HepG2 (cell line): ENCODE measurements around the gene SETD1A. TPM values are rescaled to one million over a fixed set of nuclear protein-coding genes. Genes with fewer than 3 reads are reported as not detected.

Experiments used
- CEBPG ChIP-seq: IDR thresholded peaks from 2 replicates; pipeline ENCODE4 v1.6.1; 2016
- GTF2F1 ChIP-seq: fragments of 150-350 bp; IDR thresholded peaks from 2 replicates; pipeline ENCODE4 v1.6.1; 2014; ENCODE audit warnings: low read length
- KAT8 ChIP-seq: IDR thresholded peaks from 2 replicates; pipeline ENCODE4 v1.6.1; 2016; ENCODE audit warnings: missing genetic modification reagents, missing compliant biosample characterization
- PHF8 ChIP-seq: sonication (generic); formaldehyde crosslinking; IDR thresholded peaks from 2 replicates; pipeline ENCODE4 v1.5.0; 2020; ENCODE audit warnings: missing genetic modification reagents
- REL ChIP-seq: sonication (generic); formaldehyde crosslinking; conservative IDR thresholded peaks from 2 replicates; pipeline ENCODE4 v1.8.0; 2022; ENCODE audit warnings: mild to moderate bottlenecking, missing genetic modification reagents, moderate library complexity
- ZNF232 ChIP-seq: sonication (generic); formaldehyde crosslinking; IDR thresholded peaks from 2 replicates; pipeline ENCODE4 v1.4.0; 2020; ENCODE audit warnings: missing genetic modification reagents, borderline replicate concordance
- ZNF496 ChIP-seq: sonication (generic); formaldehyde crosslinking; IDR thresholded peaks from 2 replicates; pipeline ENCODE4 v1.8.1; 2023; ENCODE audit warnings: mild to moderate bottlenecking, moderate library complexity, missing genetic modification reagents; ENCODE audit not compliant: insufficient replicate concordance
- ZNF543 ChIP-seq: sonication (generic); formaldehyde crosslinking; IDR thresholded peaks from 2 replicates; pipeline ENCODE4 v1.4.0; 2020; ENCODE audit warnings: mild to moderate bottlenecking, missing genetic modification reagents
- ZNF713 ChIP-seq: sonication (generic); formaldehyde crosslinking; IDR thresholded peaks from 2 replicates; pipeline ENCODE4 v1.4.0; 2020; ENCODE audit warnings: mild to moderate bottlenecking, missing genetic modification reagents
- ZNF737 ChIP-seq: sonication (generic); formaldehyde crosslinking; IDR thresholded peaks from 2 replicates; pipeline ENCODE4 v1.5.0; 2020; ENCODE audit warnings: missing genetic modification reagents, mild to moderate bottlenecking, borderline replicate concordance
- ZNF839 ChIP-seq: sonication (generic); formaldehyde crosslinking; IDR thresholded peaks from 2 replicates; pipeline ENCODE4 v1.4.0; 2020; ENCODE audit warnings: missing genetic modification reagents, mild to moderate bottlenecking, borderline replicate concordance
- polyA plus RNA-seq, 8 experiments: library from polyadenylated mRNA; depleted of rRNA in 3 of 8; stranded (reverse) in 7 of 8; unstranded in 1 of 8; fragments of >200 nt; fragmentation: Illumina TruSeq in 4 of 8; extraction: Trizol in 4 of 8; gene quantifications; 2 replicates each; pipeline versions ENCODE4 v1.2.1 to v1.2.3, GENCODE V29; 2011 to 2016; ENCODE audit warnings: low read depth in 4 of 8, missing spikeins in 1 of 8, mixed read lengths in 1 of 8; ENCODE audit not compliant: insufficient read depth in 1 of 8
- total RNA-seq, 5 experiments: library from RNA; depleted of rRNA; stranded (reverse); fragments of >200 nt; fragmentation: Illumina TruSeq; extraction: Trizol; gene quantifications; 2 replicates each; pipeline ENCODE4 v1.2.3, GENCODE V29; 2016; ENCODE audit warnings: low read depth in 1 of 5
- TF ChIP-seq, protein P1 (sequence below): sonication (generic); formaldehyde crosslinking; IDR thresholded peaks from 2 replicates; pipeline ENCODE4 v1.4.0; 2020; ENCODE audit warnings: missing genetic modification reagents, mild to moderate bottlenecking, borderline replicate concordance
- TF ChIP-seq, protein P2 (sequence below): sonication (generic); formaldehyde crosslinking; IDR thresholded peaks from 2 replicates; pipeline ENCODE4 v1.5.1; 2020; ENCODE audit warnings: missing genetic modification reagents, mild to moderate bottlenecking, borderline replicate concordance
- TF ChIP-seq, protein P3 (sequence below): sonication (generic); formaldehyde crosslinking; IDR thresholded peaks from 2 replicates; pipeline ENCODE4 v1.4.0; 2020; ENCODE audit warnings: missing genetic modification reagents
- TF ChIP-seq, protein P4 (sequence below): sonication (generic); formaldehyde crosslinking; IDR thresholded peaks from 2 replicates; pipeline ENCODE4 v1.5.0; 2020; ENCODE audit warnings: mild to moderate bottlenecking, missing genetic modification reagents
- TF ChIP-seq, protein P5 (sequence below): sonication (generic); formaldehyde crosslinking; conservative IDR thresholded peaks from 2 replicates; pipeline ENCODE4 v1.4.0; 2020; ENCODE audit warnings: mild to moderate bottlenecking, missing genetic modification reagents, moderate library complexity

The SETD1A gene
- total and polyA plus RNA-seq, 2 of the 13 experiments (the other 11 are each of a cell fraction or from before 2014, with no cell fraction given): 3.8 to 5.6 TPM

DNA sequence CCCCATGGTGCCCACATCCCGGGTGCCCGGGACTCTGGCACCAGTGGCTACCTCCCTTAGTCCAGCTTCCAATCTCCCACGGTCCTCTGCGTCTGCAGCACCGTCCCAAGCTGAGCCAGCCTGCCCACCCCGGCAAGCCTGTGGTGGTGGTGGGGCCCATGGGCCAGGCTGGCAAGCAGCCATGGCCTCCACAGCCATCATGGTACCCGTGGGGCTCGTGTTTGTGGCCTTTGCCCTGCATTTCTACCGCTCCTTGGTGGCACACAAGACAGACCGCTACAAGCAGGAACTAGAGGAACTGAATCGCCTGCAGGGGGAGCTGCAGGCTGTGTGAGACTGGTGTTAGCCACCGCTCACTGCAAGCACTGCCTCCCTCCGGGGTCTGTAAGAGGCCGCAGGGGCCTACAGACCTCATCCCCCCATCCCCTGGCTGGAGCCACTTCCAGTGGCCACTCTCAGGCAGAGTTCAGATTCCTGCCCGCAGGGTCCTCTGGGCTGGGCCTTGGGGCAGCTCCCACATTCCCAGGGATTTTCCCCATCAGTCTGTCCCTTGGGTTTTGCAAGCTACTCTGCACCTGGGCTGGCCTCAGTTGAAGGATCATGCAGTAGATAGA, 3.9 kb upstream of the SETD1A start (continued):
- 0 out of 2 replicates have a peak, but pooled peaks have one; percentile 9 for TF ChIP-seq ZNF839 (CRISPR knock-in tag)
- TF ChIP-seq ZNF496 (CRISPR knock-in tag): no peak
- TF ChIP-seq ZNF713: no peak
- TF ChIP-seq ZNF737 (CRISPR knock-in tag): no peak
- TF ChIP-seq, protein P1, sequence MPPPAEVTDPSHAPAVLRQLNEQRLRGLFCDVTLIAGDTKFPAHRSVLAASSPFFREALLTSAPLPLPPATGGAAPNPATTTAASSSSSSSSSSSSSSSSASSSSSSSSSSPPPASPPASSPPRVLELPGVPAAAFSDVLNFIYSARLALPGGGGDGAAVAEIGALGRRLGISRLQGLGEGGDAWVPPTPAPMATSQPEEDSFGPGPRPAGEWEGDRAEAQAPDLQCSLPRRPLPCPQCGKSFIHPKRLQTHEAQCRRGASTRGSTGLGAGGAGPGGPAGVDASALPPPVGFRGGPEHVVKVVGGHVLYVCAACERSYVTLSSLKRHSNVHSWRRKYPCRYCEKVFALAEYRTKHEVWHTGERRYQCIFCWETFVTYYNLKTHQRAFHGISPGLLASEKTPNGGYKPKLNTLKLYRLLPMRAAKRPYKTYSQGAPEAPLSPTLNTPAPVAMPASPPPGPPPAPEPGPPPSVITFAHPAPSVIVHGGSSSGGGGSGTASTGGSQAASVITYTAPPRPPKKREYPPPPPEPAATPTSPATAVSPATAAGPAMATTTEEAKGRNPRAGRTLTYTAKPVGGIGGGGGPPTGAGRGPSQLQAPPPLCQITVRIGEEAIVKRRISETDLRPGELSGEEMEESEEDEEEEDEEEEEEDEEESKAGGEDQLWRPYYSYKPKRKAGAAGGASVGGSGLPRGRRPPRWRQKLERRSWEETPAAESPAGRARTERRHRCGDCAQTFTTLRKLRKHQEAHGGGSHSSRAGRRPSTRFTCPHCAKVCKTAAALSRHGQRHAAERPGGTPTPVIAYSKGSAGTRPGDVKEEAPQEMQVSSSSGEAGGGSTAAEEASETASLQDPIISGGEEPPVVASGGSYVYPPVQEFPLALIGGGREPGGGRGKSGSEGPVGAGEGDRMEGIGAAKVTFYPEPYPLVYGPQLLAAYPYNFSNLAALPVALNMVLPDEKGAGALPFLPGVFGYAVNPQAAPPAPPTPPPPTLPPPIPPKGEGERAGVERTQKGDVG (CRISPR knock-in tag): peak; percentile 76; the same call in 1 of the 2 replicates
- TF ChIP-seq REL: no peak; the same call in 1 of the 2 replicates
- TF ChIP-seq, protein P2, sequence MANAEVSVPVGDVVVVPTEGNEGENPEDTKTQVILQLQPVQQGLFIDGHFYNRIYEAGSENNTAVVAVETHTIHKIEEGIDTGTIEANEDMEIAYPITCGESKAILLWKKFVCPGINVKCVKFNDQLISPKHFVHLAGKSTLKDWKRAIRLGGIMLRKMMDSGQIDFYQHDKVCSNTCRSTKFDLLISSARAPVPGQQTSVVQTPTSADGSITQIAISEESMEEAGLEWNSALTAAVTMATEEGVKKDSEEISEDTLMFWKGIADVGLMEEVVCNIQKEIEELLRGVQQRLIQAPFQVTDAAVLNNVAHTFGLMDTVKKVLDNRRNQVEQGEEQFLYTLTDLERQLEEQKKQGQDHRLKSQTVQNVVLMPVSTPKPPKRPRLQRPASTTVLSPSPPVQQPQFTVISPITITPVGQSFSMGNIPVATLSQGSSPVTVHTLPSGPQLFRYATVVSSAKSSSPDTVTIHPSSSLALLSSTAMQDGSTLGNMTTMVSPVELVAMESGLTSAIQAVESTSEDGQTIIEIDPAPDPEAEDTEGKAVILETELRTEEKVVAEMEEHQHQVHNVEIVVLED (CRISPR knock-in tag): peak; percentile 47; the same call in 1 of the 2 replicates
- TF ChIP-seq, protein P3, sequence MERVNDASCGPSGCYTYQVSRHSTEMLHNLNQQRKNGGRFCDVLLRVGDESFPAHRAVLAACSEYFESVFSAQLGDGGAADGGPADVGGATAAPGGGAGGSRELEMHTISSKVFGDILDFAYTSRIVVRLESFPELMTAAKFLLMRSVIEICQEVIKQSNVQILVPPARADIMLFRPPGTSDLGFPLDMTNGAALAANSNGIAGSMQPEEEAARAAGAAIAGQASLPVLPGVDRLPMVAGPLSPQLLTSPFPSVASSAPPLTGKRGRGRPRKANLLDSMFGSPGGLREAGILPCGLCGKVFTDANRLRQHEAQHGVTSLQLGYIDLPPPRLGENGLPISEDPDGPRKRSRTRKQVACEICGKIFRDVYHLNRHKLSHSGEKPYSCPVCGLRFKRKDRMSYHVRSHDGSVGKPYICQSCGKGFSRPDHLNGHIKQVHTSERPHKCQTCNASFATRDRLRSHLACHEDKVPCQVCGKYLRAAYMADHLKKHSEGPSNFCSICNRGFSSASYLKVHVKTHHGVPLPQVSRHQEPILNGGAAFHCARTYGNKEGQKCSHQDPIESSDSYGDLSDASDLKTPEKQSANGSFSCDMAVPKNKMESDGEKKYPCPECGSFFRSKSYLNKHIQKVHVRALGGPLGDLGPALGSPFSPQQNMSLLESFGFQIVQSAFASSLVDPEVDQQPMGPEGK: peak; percentile 51; the same call in 1 of the 2 replicates
- TF ChIP-seq, protein P4, sequence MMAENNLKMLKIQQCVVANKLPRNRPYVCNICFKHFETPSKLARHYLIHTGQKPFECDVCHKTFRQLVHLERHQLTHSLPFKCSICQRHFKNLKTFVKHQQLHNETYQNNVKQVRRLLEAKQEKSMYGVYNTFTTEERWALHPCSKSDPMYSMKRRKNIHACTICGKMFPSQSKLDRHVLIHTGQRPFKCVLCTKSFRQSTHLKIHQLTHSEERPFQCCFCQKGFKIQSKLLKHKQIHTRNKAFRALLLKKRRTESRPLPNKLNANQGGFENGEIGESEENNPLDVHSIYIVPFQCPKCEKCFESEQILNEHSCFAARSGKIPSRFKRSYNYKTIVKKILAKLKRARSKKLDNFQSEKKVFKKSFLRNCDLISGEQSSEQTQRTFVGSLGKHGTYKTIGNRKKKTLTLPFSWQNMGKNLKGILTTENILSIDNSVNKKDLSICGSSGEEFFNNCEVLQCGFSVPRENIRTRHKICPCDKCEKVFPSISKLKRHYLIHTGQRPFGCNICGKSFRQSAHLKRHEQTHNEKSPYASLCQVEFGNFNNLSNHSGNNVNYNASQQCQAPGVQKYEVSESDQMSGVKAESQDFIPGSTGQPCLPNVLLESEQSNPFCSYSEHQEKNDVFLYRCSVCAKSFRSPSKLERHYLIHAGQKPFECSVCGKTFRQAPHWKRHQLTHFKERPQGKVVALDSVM (CRISPR knock-in tag): peak; percentile 76
- peak; percentile 46; the same call in 1 of the 2 replicates for TF ChIP-seq PHF8 (CRISPR knock-in tag)
- TF ChIP-seq KAT8: peak; percentile 72; the same call in 1 of the 2 replicates
- TF ChIP-seq CEBPG (CRISPR knock-in tag): no peak; the same call in none of the 2 replicates
- peak; percentile 65; the same call in 1 of the 2 replicates for TF ChIP-seq ZNF543 (CRISPR knock-in tag)
- no peak for TF ChIP-seq GTF2F1
- TF ChIP-seq ZNF232 (CRISPR knock-in tag): no peak
- TF ChIP-seq, protein P5, sequence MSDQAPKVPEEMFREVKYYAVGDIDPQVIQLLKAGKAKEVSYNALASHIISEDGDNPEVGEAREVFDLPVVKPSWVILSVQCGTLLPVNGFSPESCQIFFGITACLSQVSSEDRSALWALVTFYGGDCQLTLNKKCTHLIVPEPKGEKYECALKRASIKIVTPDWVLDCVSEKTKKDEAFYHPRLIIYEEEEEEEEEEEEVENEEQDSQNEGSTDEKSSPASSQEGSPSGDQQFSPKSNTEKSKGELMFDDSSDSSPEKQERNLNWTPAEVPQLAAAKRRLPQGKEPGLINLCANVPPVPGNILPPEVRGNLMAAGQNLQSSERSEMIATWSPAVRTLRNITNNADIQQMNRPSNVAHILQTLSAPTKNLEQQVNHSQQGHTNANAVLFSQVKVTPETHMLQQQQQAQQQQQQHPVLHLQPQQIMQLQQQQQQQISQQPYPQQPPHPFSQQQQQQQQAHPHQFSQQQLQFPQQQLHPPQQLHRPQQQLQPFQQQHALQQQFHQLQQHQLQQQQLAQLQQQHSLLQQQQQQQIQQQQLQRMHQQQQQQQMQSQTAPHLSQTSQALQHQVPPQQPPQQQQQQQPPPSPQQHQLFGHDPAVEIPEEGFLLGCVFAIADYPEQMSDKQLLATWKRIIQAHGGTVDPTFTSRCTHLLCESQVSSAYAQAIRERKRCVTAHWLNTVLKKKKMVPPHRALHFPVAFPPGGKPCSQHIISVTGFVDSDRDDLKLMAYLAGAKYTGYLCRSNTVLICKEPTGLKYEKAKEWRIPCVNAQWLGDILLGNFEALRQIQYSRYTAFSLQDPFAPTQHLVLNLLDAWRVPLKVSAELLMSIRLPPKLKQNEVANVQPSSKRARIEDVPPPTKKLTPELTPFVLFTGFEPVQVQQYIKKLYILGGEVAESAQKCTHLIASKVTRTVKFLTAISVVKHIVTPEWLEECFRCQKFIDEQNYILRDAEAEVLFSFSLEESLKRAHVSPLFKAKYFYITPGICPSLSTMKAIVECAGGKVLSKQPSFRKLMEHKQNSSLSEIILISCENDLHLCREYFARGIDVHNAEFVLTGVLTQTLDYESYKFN (CRISPR knock-in tag): peak; percentile 61
